Cardiac fibroblast (primary cell): Measurements from ENCODE around the gene CMBL.

Experiments
- DNase-seq, 2 donors: peaks; one replicate each; pipeline versions ENCODE4 v3.0.0 to v3.0.0-alpha.2; 2010; ENCODE audit warnings: low read depth in 2 of 2
- H3K4me3 ChIP-seq, 2 donors: replicated peaks in 1 of 2; 1 replicate in 1 of 2; 2 replicates in 1 of 2; pipeline ENCODE4 v1.5.1; 2011; ENCODE audit warnings: low read depth in 2 of 2, low read length in 2 of 2, mild to moderate bottlenecking in 2 of 2, moderate library complexity in 1 of 2
- CTCF ChIP-seq: IDR thresholded peaks from one replicate; pipeline ENCODE4 v1.5.1; 2011; ENCODE audit warnings: low read depth, mild to moderate bottlenecking, low read length, inconsistent platforms

The CMBL gene

DNA sequence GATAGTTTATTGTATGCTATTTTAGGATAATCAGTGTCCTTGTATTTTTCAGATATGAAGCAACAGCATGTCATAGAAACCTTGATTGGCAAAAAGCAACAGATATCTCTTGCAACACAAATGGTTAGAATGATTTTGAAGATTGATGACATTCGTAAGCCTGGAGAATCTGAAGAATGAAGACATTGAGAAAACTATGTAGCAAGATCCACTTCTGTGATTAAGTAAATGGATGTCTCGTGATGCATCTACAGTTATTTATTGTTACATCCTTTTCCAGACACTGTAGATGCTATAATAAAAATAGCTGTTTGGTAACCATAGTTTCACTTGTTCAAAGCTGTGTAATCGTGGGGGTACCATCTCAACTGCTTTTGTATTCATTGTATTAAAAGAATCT, 43.1 kb downstream of the CMBL start:
- no peak for TF ChIP-seq CTCF
- H3K4me3 ChIP-seq: no peak overlapping the region
- no peak for DNase-seq

GRCh38 chr5:10262995-10263394, 44.7 kb downstream of the CMBL start:
- no peak for DNase-seq
- TF ChIP-seq CTCF: no peak
- no peak overlapping the region for H3K4me3 ChIP-seq

GRCh38 chr5:10262121-10262774, 45.5 kb downstream of the CMBL start:
- TF ChIP-seq CTCF: no peak
- no peak overlapping the region for H3K4me3 ChIP-seq
- no peak for DNase-seq

DNA sequence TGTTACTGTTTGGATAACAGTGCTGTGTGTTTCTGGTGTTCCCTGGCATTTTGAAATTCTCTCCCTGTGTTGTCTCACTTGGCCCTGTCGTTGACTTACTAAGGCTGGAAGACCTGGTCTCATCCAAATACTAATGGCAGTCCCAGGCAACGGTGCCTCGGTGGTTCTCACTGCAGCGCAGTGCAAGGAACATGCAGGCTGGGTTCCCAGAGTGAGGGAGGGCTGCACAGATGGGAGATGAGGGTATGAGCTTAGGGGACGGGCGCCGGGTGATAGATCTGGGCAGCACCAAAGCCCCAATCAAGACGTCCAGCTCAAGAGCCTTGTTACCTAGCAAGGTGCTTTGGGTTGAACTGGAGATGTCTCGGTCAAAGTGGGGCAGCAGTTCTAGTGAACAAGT, 46.6 kb downstream of the CMBL start:
- no peak for DNase-seq
- TF ChIP-seq CTCF: no peak
- H3K4me3 ChIP-seq: no peak overlapping the region

- no peak for TF ChIP-seq CTCF
- H3K4me3 ChIP-seq: no peak overlapping the region
- no peak for DNase-seq
These were observed 47.8 kb downstream of the CMBL start for GRCh38 chr5:10259899-10260298.

GRCh38 chr5:10257870-10258269, 49.8 kb downstream of the CMBL start:
- no peak for DNase-seq
- no peak overlapping the region for H3K4me3 ChIP-seq
- TF ChIP-seq CTCF: no peak

DNA sequence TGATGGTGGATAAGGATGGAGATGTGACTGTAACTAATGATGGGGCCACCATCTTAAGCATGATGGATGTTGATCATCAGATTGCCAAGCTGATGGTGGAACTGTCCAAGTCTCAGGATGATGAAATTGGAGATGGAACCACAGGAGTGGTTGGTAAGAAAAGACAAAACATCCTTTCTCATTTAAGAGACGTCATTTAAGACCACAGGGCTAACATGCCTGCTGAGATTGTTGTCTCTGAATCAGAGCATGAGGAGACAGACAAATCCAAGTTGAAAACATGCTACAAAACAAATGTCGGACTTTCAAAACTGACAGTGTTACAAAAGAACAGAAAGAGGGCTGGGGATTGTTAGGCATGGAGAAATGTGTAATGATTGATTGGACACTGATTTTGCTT, 53.0 kb downstream of the CMBL start:
- DNase-seq: no peak
- no peak for TF ChIP-seq CTCF
- no peak overlapping the region for H3K4me3 ChIP-seq
